Neural progenitor cell (in vitro differentiated cells): ENCODE data around the gene IL17REL. TPM values are rescaled to one million over a fixed set of nuclear protein-coding genes. Genes with fewer than 3 reads are reported as not detected.
A peak's percentile ranks its signal among the peaks of the same experiment; 100 is the strongest.

Source experiments
- DNase-seq: peaks from one replicate; pipeline ENCODE4 v3.0.0-alpha.2; 2016; ENCODE audit warnings: low spot score
- H2AFZ ChIP-seq: fragments of 200-600 bp; sonication (generic); replicated peaks from 2 replicates; pipeline ENCODE4 v1.6.1; 2016; ENCODE audit warnings: antibody characterized with exemption
- H3F3A ChIP-seq: fragments of 200-600 bp; sonication (generic); 2 replicates; pipeline ENCODE4 v1.6.1; 2016; ENCODE audit warnings: antibody characterized with exemption, low read depth
- H3K27ac ChIP-seq: fragments of 200-600 bp; sonication (generic); 2 replicates; pipeline ENCODE4 v1.5.1; 2016; ENCODE audit warnings: mild to moderate bottlenecking
- H3K27me3 ChIP-seq: fragments of 200-600 bp; sonication (generic); 2 replicates; pipeline ENCODE4 v1.6.1; 2016; ENCODE audit warnings: mild to moderate bottlenecking, moderate library complexity
- H3K36me3 ChIP-seq: fragments of 200-600 bp; sonication (generic); 2 replicates; pipeline ENCODE4 v1.5.1; 2016
- H3K4me1 ChIP-seq: fragments of 200-600 bp; sonication (generic); 2 replicates; pipeline ENCODE4 v1.6.1; 2016; ENCODE audit warnings: mixed run types
- H3K4me2 ChIP-seq: fragments of 200-600 bp; sonication (generic); 2 replicates; pipeline ENCODE4 v1.6.1; 2016
- H3K4me3 ChIP-seq: fragments of 200-600 bp; sonication (generic); 2 replicates; pipeline ENCODE4 v1.5.1; 2016
- H3K79me2 ChIP-seq: fragments of 200-600 bp; sonication (generic); 2 replicates; pipeline ENCODE4 v1.6.1; 2016; ENCODE audit warnings: low read depth
- H3K9ac ChIP-seq: fragments of 200-600 bp; sonication (generic); 2 replicates; pipeline ENCODE4 v1.6.1; 2016
- H3K9me3 ChIP-seq: fragments of 200-600 bp; sonication (generic); 2 replicates; pipeline ENCODE4 v1.5.1; 2016; ENCODE audit warnings: low read depth
- H4K20me1 ChIP-seq: fragments of 200-600 bp; sonication (generic); 2 replicates; pipeline ENCODE4 v1.6.1; 2016; ENCODE audit warnings: low read depth
- H3K27ac Mint-ChIP-seq: 3 replicates; pipeline ENCODE4 v1.8.0; 2021; ENCODE audit warnings: mixed read lengths
- H3K27me3 Mint-ChIP-seq: 2 replicates; pipeline ENCODE4 v1.8.0; 2022; ENCODE audit warnings: low read depth, mild to moderate bottlenecking, inconsistent platforms, moderate library complexity, mixed read lengths; ENCODE audit not compliant: insufficient read depth
- H3K36me3 Mint-ChIP-seq: 3 replicates; pipeline ENCODE4 v1.8.0; 2021; ENCODE audit warnings: mixed read lengths
- H3K4me1 Mint-ChIP-seq: 3 replicates; pipeline ENCODE4 v1.8.0; 2021; ENCODE audit warnings: mixed read lengths
- H3K4me3 Mint-ChIP-seq: 3 replicates; pipeline ENCODE4 v1.8.0; 2021; ENCODE audit warnings: mild to moderate bottlenecking, moderate library complexity, mixed read lengths
- H3K9me3 Mint-ChIP-seq: 3 replicates; pipeline ENCODE4 v1.8.0; 2020; ENCODE audit warnings: mixed read lengths
- EZH2 ChIP-seq: fragments of 200-600 bp; sonication (generic); IDR thresholded peaks from 2 replicates; pipeline ENCODE4 v1.6.1; 2017; ENCODE audit warnings: antibody characterized with exemption, mild to moderate bottlenecking, moderate library complexity
- EZH2phosphoT487 ChIP-seq: fragments of 200-600 bp; sonication (generic); IDR thresholded peaks from 2 replicates; pipeline ENCODE4 v1.6.1; 2017; ENCODE audit warnings: antibody characterized with exemption
- total RNA-seq: library from RNA; depleted of rRNA; stranded (reverse); fragments of >200 nt; gene quantifications from 2 replicates; pipeline ENCODE4 v1.2.3, GENCODE V29; 2015; ENCODE audit warnings: low replicate concordance
- TF ChIP-seq, protein P1 (sequence below): fragments of 200-600 bp; sonication (generic); IDR thresholded peaks from 2 replicates; pipeline ENCODE4 v1.5.1; 2017; ENCODE audit warnings: antibody characterized with exemption, mild to moderate bottlenecking

Gene IL17REL
- total RNA-seq, 1 donor from 2014 or later, result not detected

DNA sequence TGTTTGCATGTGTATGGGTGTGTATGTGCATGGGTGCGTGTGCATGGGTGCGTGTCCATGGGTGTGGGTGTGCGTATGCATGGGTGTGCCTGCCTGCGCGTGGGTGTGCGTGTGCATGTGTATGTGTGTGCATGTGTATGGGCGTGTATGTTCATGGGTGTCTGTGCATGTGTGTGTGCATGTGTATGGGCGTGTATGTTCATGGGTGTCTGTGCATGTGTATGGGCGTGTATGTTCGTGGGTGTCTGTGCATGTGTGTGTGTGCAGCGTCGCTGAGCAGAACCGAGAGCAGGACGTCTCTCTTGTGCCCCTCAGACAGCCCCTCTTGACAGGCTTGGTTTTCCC, 13.9 kb downstream of the IL17REL start:
- DNase-seq, result no peak
- H3K27ac Mint-ChIP-seq, result peak overlapping the region; percentile 54
- peaks cover 23% of the 10 kb centered on the region for H3F3A ChIP-seq
- no peak overlapping the region for H3K27ac ChIP-seq
- TF ChIP-seq EZH2 (no peak), EZH2phosphoT487 (no peak)
- TF ChIP-seq, protein P1, sequence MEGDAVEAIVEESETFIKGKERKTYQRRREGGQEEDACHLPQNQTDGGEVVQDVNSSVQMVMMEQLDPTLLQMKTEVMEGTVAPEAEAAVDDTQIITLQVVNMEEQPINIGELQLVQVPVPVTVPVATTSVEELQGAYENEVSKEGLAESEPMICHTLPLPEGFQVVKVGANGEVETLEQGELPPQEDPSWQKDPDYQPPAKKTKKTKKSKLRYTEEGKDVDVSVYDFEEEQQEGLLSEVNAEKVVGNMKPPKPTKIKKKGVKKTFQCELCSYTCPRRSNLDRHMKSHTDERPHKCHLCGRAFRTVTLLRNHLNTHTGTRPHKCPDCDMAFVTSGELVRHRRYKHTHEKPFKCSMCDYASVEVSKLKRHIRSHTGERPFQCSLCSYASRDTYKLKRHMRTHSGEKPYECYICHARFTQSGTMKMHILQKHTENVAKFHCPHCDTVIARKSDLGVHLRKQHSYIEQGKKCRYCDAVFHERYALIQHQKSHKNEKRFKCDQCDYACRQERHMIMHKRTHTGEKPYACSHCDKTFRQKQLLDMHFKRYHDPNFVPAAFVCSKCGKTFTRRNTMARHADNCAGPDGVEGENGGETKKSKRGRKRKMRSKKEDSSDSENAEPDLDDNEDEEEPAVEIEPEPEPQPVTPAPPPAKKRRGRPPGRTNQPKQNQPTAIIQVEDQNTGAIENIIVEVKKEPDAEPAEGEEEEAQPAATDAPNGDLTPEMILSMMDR, result no peak
- no peaks in the 10 kb centered on the region for H3K36me3 ChIP-seq
- H3K4me3 ChIP-seq, result no peak overlapping the region
- no peaks in the 10 kb centered on the region for H3K9me3 ChIP-seq
- no peaks in the 10 kb centered on the region for H3K79me2 ChIP-seq
- peak overlapping the region; percentile 42 for H3K4me3 Mint-ChIP-seq
- H3K27me3 Mint-ChIP-seq, result peaks cover 23% of the 10 kb centered on the region
- peaks cover 28% of the 10 kb centered on the region for H3K27me3 ChIP-seq
- H3K4me1 Mint-ChIP-seq, result peaks cover 28% of the 10 kb centered on the region
- no peaks in the 10 kb centered on the region for H3K36me3 Mint-ChIP-seq
- H3K4me2 ChIP-seq, result no peak overlapping the region
- H2AFZ ChIP-seq, result no peak overlapping the region
- H3K9me3 Mint-ChIP-seq, result no peaks in the 10 kb centered on the region
- peaks cover 9% of the 10 kb centered on the region for H3K4me1 ChIP-seq
- no peaks in the 10 kb centered on the region for H4K20me1 ChIP-seq
- H3K9ac ChIP-seq, result no peak overlapping the region

DNA sequence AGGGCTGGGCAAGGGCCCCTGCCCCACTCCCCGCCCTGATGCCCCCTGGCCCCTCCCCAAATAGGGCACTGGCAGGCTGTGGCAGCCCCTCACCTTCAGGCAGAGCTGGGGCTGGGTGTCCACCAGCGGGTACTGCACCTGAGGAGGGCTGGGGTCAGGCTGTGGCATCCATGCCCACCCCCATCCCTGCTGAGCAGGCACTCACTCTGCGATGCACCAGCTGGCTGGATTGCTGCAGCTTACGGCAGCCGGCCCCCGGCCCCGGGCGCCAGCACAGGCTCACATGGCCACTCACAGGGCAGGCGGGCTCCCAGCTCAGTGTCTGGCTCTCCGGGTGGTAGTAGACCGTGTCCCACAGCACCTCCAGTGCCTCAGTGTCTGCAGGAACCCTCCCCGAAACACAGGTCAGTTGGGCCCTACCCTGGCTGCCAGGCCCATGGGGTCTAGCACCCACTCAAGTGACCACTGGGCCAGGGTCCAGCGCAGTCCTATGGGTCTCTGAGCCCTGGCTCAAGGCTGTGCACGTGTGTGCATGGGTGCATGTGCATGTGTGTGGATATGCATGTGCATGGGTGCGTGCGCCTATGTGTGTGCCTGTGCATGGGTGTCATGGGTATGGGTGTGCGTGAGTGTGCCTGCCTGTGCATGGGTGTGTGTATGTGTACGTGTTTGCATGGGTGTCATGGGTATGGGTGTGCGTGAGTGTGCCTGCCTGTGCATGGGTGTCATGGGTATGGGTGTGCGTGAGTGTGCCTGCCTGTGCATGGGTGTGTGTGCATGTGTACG, 14.4 kb downstream of the IL17REL start:
- Histone ChIP-seq H3F3A (peaks cover 23% of the 10 kb centered on the region), H4K20me1 (no peaks in the 10 kb centered on the region), H3K9ac (no peak overlapping the region), H3K9me3 (no peaks in the 10 kb centered on the region), H2AFZ (no peak overlapping the region), H3K36me3 (no peaks in the 10 kb centered on the region), H3K79me2 (no peaks in the 10 kb centered on the region), H3K4me1 (peaks cover 9% of the 10 kb centered on the region), H3K27ac (no peak overlapping the region), H3K4me2 (no peak overlapping the region), H3K4me3 (no peak overlapping the region), H3K27me3 (peaks cover 29% of the 10 kb centered on the region)
- Mint-ChIP-seq H3K4me3 (peak overlapping the region; percentile 42), H3K36me3 (no peaks in the 10 kb centered on the region), H3K27me3 (peaks cover 19% of the 10 kb centered on the region), H3K9me3 (no peaks in the 10 kb centered on the region), H3K27ac (peak overlapping the region; percentile 54), H3K4me1 (peaks cover 25% of the 10 kb centered on the region)
- no peak for TF ChIP-seq EZH2phosphoT487
- DNase-seq, result no peak

DNA sequence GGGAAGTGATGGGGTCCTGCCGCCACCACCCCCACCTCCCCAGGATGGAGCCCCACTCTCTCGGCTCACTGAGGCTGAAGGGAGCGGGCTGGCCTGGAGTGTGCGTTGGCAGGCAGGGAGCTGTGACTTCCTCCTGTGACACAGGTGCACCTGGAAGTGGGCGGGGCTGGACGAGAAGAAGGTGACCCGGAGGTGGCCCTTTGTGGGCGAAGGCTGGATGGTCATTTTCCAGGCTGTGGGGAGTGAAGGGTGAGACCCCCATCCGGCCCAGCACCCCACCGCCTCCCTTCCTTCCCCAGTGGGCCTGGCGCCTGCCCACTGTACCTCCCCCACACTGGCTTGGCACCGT, 15.3 kb downstream of the IL17REL start:
- DNase-seq, result no peak
- H3K4me1 Mint-ChIP-seq, result peaks cover 19% of the 10 kb centered on the region

More for the DNA sequence above, 15.3 kb downstream of the IL17REL start:
- Mint-ChIP-seq H3K27ac (no peak overlapping the region), H3K9me3 (peaks cover 3% of the 10 kb centered on the region), H3K27me3 (peaks cover 16% of the 10 kb centered on the region), H3K4me3 (no peak overlapping the region), H3K36me3 (no peaks in the 10 kb centered on the region)
- Histone ChIP-seq H3F3A (peaks cover 15% of the 10 kb centered on the region), H3K4me3 (no peak overlapping the region), H2AFZ (no peak overlapping the region), H3K4me2 (no peak overlapping the region), H3K27ac (no peak overlapping the region), H3K79me2 (no peaks in the 10 kb centered on the region), H4K20me1 (no peaks in the 10 kb centered on the region), H3K27me3 (peaks cover 38% of the 10 kb centered on the region), H3K36me3 (no peaks in the 10 kb centered on the region), H3K9me3 (no peaks in the 10 kb centered on the region), H3K9ac (no peak overlapping the region), H3K4me1 (peaks cover 8% of the 10 kb centered on the region)
- no peak for TF ChIP-seq EZH2phosphoT487
- TF ChIP-seq, protein P1, result no peak
- TF ChIP-seq EZH2, result no peak
